Activated gamma-delta T cell treated with Interleukin-2 at 50 U/mL for 16 hours (primary cell): ENCODE measurements around the gene MESP2.
"Not testable (repeated sequence)": the region's sequence is repeated elsewhere in the genome, so short reads cannot be mapped to it uniquely, and the experiment has no call there.

ENCODE experiments used
- DNase-seq: peaks from one replicate; pipeline ENCODE4 v3.0.0-alpha.2; 2020

MESP2 gene

DNA sequence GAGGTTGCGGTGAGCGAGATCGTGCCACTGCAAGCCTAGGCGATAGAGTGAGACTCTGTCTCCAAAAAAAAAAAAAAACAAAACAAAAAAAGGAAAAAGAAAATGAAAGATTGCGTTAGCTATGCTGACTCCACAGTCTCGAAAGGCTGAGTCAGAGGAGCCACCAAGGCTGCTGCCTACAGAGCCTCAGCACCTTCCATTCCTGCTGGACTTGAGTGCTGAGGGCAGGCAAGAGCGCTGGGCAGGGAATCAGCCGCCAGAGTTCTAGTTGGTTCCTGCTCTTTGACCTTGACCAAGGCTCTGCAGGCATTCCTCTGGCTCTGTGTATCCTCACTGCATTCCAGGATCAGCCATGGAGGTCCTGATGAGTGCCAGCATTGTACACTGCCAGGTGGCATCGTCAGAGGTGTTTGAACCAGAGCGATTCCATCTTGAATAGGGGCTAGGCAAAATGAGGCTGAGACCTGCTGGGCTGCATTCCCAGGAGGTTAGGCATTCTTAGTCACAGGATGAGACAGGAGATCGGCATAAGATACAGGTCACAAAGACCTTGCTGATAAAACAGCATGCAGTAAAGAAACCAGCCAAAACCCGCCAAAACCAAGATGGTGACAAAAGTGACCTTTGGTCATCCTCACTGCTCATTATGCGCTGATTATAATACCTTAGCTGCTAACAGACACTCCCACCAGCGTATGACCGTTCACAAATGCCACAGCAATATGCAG lies 5.9 kb downstream of the MESP2 start:
- no peak for DNase-seq

DNA sequence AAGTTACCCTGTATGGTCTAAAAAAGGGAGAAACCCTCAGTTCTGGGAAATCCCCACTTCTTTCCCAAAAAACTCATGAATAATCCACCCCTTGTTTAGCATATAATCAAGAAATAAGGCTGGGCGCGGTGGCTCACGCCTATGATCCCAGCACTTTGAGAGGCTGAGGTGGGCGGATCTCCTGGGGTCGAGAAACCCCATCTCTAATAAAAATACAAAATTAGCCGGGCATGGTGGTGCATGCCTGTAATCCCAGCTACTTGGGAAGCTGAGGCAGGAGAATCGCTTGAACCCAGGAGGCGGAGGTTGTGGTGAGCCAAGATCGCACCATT lies 6.5 kb downstream of the MESP2 start:
- DNase-seq, result not testable (repeated sequence)

DNA sequence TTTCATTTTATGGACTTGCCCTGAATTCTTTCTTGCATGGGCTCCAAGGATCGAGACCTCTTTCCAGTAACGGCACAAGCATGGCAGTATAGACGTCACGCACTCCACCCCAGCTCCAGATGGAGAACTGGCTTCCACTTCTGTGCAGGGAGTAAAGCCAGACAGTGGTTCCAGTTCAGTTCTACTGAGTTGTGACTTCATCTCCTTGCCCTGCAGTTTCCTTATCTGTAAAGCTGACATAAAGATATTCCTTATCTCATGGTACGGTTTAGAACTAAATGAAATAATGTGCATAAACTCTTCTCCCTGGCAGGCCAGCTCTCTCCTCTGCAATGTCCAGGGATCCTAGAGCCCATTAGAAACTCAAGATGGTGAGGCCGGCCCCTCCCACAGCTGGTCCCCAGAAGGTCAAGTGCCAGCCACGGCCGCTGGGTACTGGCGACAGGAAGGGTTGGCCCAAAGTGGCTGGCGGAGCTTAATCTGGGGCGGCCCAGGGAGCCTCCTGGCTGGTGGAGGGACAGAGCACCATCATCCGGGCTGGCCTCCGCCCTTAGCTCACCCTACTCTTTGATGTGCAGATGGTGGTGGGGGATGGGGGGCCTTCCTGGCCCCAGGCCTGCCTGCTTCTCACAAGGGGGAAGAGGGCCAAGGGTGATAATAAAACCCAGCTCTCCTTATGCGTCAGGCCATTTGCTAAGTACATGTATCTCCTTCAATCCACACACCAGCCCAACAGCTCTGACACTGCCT lies 7.2 kb downstream of the MESP2 start:
- DNase-seq, result no peak

DNA sequence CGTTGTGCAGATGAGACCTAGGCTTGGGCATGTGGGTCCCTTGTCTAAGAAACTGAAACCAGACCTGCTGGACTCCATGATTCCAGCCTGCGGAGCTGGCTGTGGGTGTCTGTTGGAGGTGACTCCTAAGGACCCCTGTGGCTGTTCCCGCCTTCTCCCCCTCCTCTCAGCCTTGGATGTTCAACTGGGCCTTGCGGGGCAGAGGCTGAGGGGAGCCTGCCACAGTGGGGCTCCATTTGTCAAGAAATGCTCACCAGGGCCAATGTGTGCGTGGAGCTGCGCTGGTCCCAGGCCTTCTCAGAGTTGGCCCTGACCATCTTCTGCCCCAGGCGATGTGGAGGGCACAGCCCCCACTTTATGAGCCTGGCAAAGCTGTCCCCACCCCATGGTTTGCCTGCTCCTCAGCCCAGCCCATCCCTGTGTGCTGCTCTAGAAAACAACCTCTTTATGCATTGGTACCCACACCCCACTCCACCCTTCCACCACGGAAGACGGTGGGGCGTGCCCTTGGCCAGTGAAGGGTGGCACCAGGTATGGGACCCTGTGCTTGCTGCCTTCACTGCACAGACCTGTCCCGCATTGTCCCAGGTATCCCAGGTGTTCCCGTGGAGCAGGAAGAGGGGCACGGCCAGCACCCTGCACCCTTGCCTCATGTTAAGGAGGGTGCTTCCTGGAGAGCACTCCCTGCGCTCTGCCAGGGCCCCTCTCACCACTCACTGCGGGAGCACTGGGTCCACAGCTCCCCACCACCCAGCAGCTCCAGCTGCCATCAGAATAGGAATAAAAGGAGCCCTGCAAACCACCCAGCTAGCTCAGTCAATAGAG lies 7.9 kb downstream of the MESP2 start:
- DNase-seq, result no peak

DNA sequence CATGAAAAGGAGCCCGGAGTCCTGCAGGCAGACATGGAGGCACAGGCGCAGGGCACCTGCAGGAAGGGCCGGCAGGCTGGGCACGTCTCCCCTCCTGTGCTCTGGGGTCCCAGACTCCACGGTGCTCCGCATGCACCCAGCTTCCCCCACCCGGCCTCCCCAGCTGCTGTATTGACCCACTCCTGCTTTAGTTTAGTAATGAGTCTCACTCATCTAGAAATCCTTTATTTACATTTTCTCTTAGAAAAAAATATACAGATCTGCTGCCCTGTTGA lies 8.5 kb downstream of the MESP2 start:
- no peak for DNase-seq

DNA sequence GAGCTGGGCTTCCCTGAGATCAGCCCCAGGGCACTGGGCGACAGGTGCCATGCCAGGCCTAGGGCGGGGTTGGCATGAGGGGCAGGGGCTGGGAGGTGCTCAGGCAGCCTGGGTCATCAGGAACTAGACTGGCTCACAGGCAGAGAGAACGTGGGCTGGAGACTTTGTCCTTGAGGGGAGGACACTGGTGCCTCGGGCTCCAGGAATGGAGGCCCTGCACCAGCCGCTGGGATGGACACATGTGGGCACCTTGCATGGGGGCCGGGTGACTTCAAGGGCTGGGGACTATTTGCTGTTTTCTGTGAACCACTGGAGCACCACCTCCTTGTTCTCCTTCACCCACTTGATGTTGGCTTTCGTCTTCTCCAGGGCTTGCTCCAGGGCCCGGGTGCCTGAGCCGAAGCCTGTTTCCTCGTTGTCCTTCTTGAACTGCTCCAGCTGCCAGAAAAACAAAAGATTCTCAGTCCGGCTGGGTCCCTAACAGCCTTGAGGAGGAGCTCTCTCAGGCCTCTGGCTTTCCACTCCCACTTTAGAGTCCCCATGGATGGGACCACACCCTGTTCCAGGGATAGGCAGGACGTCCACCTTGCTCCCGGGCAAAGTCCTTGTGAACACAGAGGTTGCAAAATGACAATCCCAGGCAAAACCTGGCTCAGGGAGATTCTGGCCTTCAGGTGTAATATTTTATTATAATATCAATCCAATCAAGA lies 9.1 kb downstream of the MESP2 start:
- DNase-seq, result no peak

DNA sequence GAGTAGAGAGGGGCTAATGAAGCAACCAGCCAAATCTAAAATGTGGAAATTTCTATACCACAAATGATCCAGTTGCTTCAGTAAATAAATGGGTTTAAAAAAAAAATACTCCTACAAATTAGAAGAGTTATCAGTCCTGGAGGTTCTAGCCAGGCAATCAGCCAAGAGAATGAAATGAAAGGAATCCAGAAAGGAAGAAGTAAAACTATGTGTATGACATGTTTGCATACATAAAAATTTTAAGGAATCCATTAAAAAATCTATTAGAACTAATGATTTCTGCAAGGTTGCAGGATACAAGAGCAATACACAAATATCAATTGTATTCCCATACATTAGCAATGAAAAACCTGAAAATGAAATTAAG lies 9.6 kb downstream of the MESP2 start:
- DNase-seq, result no peak

DNA sequence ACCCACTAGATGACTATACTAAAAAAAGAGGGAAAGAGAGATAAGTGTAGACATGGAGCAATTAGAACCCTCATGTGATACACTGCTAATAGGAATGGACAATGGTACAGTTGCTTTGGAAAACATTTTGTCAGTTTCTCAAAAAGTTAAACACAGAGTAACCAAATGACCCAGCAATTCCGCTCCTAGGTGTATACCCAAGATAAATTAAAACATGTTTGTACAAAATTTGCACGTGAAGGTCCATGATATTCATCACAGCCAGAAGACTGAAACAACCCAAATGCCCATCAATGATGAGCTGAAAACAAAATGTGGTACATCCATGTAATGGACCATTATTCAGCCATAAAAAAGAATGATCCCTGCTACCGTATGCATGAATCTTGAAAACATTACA lies 11.8 kb downstream of the MESP2 start:
- no peak for DNase-seq

DNA sequence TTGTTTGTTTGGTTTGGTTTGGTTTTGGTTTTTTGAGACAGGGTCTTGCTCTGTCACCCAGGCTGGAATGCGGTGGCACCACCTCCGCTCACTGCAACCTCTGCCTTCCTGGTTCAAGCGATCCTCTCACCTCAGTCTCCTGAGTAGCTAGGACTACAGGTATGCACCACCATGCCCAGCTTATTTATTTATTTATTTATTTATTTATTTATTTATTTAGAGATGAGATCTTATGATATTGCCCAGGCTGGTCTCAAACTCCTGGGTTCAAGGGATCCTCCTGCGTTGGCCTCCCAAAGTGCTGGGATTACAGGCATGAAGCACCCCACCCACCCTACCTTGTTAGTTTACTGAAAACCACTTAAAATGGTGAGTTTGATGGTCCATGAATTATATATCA lies 12.5 kb downstream of the MESP2 start:
- DNase-seq, result not testable (repeated sequence)

DNA sequence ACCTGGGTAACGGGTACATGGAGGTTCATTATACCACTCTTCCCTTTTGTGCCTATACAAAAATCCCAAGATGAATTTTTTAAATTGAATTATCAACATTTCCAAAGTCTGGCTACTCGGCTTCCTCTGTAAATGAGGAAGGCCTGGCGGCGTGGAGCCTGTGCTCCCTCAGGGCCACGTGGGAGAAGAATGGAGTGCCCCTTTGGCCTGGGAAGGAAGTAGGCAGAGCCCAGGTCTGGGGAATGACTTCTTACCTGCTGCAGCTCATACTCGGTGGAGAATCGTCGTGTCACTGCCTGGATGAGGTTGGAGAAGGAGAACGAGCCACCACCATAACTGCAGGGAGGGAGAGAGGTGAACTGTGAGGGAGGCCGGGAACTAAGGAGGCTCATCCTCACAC lies 14.1 kb downstream of the MESP2 start:
- no peak for DNase-seq

DNA sequence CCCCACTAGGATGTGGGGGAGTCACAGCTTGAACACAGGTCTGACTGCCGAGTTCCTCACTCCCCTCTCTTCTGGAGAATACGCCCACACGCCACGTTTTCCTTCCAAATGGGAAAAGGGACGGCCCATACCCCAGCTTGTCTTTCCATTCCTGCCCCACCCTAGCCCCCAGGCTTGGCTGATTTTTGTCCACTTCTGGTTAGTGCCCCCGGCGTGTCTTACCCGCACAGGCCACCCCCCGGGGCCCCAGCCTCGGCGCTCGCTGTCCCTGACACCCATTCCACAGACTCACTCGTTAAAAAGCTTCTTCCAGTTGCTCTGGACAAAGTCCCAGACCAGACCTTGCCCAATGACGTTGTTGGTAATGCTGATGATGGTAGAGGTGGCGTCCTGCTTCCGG lies 14.5 kb downstream of the MESP2 start:
- DNase-seq, result no peak

DNA sequence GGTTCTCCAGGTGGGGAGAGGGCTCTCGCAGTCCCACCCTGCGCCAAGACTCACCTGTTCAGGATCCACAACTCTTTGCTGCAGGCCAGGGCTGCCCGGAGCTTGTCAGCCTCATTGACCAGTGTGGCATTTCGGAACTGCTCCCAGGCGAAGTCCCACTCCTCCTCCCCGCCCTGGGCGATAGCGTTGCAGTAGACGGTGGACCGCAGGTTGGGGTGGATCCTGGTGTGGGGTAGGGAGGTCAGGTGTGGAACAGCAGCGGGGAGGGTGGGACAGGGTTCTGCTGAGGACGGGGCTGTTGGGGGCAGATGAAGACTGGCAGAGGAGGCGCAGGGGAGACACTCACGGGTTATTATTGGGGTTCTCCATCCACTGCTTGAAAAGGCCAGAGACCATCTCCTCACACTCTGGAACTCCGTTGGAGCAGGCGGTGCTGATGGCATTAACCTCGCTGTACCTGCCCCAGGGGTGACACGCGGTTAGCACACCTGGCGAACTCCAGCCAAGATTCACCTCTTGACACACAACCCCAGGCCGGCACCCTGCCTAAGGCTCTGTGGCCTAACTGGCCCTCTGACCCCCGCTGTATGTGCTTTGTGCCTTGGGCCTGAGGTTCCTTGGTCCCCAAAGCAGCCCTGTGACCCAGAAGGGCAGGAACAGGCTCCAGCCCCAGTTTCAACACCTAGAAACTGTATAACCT lies 16.1 kb downstream of the MESP2 start:
- DNase-seq, result no peak

DNA sequence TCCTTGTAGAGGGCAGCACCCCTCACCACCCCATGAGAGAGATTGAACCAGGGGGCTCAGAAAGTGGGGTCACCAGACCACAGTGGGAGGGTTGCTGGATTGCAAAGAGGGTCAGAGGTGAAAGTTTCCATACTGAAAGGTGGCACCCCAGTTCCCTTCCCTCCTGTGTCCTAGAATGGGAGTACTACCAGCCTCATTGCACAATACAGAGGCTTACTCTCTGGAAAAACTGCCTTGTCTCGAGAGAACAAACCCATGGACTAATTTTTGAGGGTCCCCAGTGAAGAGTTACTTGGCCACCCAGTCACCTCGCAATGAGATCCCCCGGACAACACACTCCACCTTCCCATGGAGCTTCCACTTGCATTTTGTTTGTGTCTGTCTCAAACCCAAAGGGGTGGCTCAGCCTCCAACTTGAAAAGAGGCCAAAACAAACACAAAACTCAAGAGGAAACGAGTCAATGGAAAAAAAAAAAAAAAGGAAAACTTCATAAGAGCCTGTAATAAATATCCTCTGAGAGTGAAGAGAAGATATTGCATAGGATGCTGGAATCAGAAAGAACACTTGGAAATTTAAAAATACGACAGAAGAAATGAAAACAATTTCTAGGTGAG lies 18.6 kb downstream of the MESP2 start:
- DNase-seq, result no peak

DNA sequence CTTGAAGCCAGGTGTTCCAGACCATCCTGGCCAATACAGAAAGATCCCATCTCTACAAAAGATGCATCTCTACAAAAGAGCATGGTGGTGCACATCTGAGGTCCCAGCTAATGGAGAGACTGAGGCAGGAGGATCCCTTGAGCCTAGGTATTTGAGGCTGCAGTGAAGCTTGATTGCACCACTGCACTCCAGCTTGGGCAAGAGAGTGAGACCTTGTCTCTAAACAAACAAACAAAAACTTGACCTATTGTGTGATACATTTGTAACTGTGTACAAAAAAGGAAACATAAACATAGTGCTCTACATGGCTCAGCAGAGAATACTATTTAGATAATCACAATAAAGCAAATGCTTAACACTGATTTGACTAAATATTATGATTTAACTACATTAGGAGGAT lies 19.9 kb downstream of the MESP2 start:
- DNase-seq, result no peak

DNA sequence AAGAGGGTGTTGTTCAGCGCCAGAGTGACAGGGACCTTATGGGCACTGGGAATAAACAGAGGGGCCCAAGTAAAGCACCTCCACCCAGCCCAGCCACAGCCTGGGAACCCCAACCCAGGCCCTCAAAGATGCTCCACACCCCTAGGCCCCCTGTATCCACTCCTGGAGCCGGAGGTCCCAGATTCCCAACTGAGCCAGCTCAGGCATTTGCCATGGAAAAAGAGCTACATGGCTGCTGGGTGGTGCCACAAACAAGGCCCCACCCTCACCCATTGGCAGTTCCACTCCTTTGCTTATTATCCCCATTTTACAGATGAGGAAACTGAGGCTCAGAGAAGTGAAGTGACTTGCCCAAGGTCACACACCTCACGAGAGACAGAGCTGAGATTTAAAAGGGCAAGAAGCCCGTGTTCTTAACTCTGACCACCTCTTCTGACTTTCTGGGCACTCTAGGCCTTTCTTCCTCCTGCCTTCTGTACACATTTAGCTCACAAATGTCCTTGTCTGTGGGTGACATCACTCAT lies 21.6 kb downstream of the MESP2 start:
- no peak for DNase-seq

DNA sequence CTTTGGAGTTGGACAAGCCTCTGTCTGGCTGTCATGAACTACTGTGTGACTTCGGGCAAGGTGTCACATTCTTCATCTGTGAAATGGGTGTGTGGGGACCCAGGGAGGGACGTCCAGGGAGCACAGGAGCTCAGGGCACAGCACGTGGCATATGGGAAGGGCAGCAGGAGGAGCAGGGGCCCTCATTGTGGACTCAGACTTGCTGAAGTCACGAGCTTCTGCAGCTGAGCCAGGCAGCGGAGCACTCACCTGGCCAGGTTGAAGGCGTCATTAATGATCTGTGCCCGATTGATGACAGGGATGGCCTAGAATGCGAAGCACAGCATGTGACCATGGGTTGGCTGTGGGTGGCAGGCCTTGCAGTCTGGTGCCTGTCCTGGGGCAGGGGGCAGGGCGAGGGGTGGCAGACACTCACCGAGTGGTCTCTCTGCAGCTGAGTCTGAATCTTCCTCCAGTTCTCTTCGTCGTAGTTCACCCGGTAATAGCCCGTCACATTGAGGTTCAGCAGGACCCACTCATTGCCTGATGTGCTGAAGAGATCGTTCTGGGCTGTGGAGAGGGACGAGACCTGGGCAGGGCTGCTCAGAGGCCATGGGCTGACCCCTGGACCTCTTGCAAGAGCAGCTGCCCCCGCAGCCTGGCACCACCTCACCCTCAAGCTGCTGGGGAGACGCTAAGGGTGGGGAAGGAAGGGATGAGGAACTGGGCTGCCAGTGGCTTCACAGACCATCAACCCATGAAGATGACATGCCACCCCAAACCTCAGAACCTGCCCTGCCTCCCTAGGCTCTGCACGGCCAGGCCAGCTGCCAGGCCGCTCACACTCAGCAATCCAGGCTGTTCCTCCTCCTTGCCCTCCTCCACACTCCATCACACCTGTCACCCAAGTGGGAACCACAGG lies 23.1 kb downstream of the MESP2 start:
- DNase-seq, result no peak

DNA sequence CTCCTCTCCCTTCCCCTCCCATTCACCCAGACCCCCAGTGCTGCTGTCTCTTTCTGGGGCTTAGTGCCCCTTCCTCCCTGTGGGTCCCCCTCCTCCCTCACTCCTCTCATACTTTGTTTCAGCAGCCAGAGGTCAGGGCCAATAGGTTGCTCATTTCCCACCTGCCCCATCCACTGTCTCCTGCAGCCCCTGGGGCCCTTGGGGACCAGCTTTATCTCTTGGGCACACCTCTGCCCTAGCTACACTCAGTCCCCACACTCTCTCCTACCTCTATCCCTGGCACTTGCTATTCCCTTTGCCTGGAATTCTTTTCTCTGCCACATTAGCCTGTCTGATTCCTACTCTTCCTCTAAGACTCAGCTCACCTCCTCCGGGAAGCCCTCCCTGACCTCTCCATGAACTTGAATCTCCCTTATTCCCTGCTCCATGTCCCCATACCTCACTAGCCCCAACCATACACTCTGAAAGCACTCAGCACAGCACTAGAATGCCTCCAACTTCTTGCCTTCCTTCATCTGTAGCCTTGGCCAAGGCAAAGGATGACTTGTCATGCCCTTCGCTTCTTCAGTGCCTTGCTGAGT lies 23.9 kb downstream of the MESP2 start:
- no peak for DNase-seq

DNA sequence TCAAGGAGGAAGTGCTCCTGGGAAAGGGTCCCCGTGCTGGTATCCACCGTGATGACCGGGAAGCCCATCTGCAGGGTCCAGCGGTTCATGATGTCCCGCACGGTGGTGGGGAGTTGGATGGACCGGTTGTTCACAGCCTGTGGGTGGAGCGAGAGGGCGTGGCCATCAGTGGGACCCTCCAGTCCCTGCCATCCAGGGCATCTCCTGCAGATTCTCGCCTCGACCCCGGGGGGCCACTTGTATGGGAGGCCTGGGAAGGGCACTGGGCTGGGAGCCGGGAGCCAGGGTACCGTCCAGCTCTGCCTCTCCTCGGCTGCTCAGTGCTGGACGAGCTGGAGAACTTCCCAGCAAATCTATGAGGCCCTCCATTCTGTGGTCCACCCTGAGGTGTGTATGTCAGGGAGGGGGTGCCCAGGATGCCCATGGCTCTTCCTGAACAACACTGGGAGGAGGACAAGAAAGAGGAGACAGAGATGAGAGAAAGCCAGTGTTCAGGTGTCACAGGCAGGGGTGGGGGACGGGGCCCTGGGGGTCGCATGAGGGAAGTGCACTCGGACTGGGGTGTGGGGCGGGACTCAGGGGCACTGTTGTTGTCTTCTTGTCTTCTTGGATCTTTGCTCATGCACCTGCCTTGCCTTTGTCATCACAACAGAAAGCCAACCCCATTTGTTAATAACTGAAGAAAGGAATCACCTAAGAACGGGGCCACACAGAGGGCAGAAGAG lies 25.5 kb downstream of the MESP2 start:
- DNase-seq, result no peak

DNA sequence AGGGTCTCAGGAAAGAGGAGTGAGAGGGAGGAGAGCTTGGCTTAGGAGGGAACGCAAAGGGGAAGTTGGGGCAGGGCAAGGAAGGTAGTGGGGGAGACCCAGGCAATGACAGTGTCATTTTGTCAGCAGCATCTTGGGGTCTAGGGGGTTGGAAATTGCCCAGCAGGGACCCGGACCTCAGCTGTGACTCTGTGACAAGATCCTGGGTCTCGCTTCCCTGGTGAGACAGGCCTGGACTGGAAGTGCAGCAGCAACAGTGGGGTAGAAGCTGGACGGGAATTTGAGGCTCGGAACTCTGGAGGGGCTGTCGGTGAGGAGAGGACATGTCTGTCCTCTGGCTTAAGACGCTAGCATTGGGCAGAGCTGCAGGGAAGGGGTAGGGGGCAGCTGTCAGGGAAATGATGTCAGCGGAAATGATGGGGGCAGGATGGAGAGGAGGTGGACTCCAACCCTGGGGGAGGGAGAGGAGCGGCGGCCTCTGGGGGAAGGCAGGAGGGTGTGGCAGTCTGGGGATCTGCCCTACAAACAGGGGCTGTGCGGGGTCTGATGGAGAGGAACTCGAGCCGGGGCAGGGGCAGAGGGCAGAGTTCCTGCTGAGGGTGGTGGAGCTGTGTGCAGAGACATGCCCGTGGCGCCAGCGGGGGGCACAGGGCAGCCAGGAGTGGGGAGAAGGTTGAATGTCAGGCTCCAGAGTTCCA lies 26.2 kb downstream of the MESP2 start:
- no peak for DNase-seq
